ENCODE measurements around the gene NBAS. TPM values are rescaled to one million over a fixed set of nuclear protein-coding genes. Genes with fewer than 3 reads are reported as not detected.

NBAS gene
- total RNA-seq, 4 donors from 2014 or later: 34.0 to 51.2 (median 41.9) TPM

DNA sequence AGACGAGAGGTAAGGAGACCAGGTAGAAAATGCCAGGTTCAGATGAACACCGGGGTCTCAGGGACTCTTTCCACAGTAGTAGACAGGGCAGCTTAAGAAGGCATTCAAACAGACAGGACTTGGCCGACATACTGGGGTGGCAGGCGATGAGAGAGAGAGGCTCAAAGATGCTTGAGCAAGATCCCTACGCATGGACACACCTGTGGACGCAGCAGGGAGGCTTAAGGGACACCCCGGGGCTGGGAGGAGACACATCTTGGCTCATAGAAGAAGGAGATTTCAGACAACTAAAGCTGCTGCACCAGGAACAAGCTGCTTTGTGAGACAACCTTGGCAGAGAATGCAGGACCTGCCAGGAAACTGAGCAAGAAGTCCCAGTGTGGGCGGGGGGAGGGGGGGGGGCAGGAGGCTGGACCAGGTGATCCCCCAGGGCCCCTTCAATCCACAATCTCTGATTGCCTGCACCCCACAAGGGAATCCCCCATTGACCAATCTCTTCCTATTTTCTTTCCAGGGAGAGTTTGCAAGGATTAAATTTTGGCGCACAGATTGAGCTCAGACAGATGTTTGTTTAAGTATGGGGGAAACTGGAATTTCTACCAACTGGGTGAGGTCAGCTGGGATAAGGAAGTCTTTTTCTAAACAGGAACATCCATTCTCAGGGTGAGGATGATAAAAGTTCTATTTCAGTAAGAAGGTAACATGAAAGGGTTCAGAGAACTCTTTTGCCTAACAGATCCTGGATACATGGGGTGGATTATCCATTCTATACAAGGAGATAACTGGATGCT lies 400.7 kb downstream of the NBAS start:
- TF ChIP-seq, protein P1, sequence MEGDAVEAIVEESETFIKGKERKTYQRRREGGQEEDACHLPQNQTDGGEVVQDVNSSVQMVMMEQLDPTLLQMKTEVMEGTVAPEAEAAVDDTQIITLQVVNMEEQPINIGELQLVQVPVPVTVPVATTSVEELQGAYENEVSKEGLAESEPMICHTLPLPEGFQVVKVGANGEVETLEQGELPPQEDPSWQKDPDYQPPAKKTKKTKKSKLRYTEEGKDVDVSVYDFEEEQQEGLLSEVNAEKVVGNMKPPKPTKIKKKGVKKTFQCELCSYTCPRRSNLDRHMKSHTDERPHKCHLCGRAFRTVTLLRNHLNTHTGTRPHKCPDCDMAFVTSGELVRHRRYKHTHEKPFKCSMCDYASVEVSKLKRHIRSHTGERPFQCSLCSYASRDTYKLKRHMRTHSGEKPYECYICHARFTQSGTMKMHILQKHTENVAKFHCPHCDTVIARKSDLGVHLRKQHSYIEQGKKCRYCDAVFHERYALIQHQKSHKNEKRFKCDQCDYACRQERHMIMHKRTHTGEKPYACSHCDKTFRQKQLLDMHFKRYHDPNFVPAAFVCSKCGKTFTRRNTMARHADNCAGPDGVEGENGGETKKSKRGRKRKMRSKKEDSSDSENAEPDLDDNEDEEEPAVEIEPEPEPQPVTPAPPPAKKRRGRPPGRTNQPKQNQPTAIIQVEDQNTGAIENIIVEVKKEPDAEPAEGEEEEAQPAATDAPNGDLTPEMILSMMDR (IDR thresholded peaks at IDR 0.05; ENCODE audit: low read depth): no peak

DNA sequence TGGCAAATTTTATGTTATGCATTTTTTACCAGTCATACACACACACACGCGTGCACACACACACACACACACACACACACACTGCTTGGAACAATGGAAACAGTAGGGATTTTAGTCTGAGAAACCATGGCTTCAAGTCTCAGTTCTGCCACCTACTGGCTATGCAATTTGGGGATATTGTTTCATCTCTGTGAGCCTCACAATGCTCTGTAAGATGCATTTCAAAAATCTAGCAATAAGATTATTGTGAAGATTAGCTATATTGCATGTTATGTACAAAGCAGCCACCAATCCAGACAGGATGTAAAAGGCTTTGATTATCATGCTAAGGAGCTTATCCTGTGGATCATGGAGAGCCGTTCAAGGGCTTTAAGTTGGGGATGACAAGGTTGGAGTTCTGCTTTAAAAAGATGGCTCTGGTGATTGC lies 401.4 kb downstream of the NBAS start:
- TF ChIP-seq, protein P1 (IDR thresholded peaks at IDR 0.05; ENCODE audit: low read depth): no peak

DNA sequence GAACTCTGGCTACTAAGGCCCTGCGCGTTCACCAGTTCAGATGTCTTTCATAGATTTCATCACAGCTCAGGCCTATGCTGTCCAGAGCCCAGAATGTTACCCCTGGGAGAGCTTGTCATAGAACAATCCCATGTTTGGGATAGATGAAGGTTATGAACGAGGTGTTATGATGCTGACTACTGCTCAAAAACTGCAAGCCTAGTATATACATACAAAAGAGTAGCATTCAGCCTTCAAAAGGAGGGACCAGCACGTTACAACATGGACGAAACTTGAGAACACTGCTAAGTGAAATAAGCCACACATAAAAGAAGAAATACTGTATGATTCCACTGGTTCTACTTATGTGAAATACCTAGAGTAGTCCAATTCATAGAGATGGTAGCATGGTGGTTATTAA lies 401.9 kb downstream of the NBAS start:
- TF ChIP-seq, protein P1 (IDR thresholded peaks at IDR 0.05; ENCODE audit: low read depth): no peak

DNA sequence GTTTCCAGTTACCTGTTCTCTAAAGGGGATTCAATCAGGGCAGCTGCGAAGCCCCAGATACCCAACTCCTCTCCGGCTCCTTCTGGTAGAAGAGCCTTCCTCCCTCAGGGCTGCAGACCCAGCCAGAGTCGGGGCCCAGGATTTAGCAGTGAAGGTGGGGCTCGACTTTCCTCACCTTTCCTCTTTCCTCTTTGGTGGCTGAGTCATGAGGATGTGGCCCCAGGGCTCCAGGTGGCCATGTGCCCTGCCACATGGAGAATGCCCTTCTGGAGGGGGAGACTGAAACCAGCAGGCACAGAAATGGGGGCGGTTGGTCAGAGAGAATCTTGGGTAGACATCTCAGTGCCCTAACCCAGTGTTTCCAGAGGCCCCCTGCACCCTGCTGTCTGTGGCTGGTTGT lies 402.6 kb downstream of the NBAS start:
- TF ChIP-seq, protein P1 (IDR thresholded peaks at IDR 0.05; ENCODE audit: low read depth): no peak

DNA sequence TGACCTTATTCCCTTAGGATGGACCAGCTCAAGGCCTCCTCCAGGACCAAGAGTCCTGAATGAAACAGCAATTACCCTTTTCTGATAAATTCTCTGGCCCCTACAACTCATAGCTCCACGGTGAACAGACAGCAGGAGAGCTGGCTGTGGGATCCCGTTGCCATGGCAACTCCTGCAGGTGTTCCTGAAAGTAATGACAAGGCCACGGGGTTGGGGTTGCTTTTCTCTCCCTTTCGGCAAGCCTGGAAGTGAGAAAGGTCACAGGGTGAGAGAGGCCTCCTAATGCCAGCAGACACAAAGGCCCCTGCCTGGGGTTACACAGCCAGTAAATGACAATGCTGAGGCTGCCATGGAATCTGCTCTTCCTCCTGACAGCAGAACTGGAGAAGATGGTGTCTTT lies 403.0 kb downstream of the NBAS start:
- TF ChIP-seq, protein P1 (IDR thresholded peaks at IDR 0.05; ENCODE audit: low read depth): no peak

DNA sequence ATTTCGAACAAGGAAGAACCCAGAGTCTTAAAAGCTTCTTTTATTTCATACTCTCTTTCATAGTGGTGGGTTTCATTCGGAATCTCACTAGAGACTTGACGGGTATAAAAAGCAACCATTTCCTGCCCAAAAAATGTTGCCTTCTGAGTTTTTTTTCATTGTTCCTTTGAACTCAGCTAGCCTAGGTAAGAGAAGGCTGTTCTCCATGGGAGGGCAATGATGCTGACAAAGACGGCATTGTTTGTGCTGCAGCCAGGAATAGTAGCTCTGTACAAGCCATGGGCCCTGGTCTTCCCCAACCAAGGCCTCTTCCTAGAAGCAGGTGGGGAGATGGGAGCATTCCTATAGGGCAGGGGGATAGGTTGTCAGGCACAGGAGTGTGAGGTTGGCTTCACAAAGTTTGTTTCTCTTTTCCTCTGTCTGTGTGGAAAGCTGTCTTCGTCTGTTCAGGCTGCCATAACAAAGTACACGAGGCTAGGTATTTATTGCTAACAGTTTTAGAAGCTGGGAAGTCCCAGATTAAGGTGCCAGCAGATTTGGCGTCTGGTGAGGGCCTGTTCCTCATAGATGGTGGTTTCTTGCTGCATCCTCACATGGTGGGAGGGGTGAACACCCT lies 405.1 kb downstream of the NBAS start:
- TF ChIP-seq, protein P1 (IDR thresholded peaks at IDR 0.05; ENCODE audit: low read depth): no peak

DNA sequence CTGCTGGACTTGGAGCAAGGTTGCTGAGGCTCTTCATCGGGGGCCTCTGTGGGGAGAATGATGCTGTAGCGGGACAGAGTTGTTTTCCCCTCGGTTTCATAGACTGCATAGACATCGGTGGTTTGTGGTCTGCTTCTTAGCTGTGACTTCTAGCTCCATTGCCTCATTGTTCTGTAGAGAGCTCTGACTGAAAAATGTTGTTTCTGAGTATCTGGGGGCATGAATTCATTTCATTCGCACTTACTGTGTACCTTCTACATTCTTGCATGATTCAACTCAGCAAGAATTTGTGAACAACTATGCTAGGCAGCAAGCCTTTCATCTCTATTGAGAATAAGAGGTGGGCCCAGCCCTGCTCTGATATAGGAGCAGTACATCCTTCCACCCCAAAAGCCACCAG lies 406.8 kb downstream of the NBAS start:
- TF ChIP-seq, protein P1 (IDR thresholded peaks at IDR 0.05; ENCODE audit: low read depth): no peak

All from subcutaneous adipose tissue (tissue), 4 donors.